Ovary (tissue), 9 donors: ENCODE data around the gene HMGN3. TPM values are rescaled to one million over a fixed set of nuclear protein-coding genes. Genes with fewer than 3 reads are reported as not detected.

Source experiments
- DNase-seq, 5 donors: peaks; one replicate each; pipeline ENCODE4 v3.0.0-alpha.2; 2019 to 2020
- H3K27ac ChIP-seq, 2 donors: fragments of 200-600 bp; one replicate each; pipeline versions ENCODE4 v1.5.1 to v1.8.0; 2019 to 2022
- H3K27me3 ChIP-seq: fragments of 200-600 bp; one replicate; pipeline ENCODE4 v1.8.0; 2022
- H3K36me3 ChIP-seq: fragments of 200-600 bp; sonication (generic); one replicate; pipeline ENCODE4 v1.5.1; 2019
- H3K4me1 ChIP-seq: one replicate; pipeline ENCODE4 v1.8.1; 2013; ENCODE audit warnings: mild to moderate bottlenecking, moderate library complexity; ENCODE audit not compliant: insufficient read depth
- H3K4me3 ChIP-seq: fragments of 200-600 bp; sonication (generic); one replicate; pipeline ENCODE4 v1.5.1; 2017
- H3K9me3 ChIP-seq, 2 donors: fragments of 200-600 bp in 1 of 2; sonication (generic) in 1 of 2; one replicate each; pipeline versions ENCODE4 v1.5.1 to v1.8.1; 2013 to 2019; ENCODE audit warnings: mild to moderate bottlenecking in 1 of 2, moderate library complexity in 1 of 2
- CTCF ChIP-seq, 3 donors: fragments of 450-650 bp in 2 of 3; fragments of 200-600 bp in 1 of 3; IDR thresholded peaks; one replicate each; pipeline versions ENCODE4 v1.5.1 to v1.8.0; 2016 to 2022; ENCODE audit warnings: antibody characterized with exemption in 3 of 3, mild to moderate bottlenecking in 1 of 3
- EP300 ChIP-seq: sonication (generic); formaldehyde crosslinking; IDR thresholded peaks from one replicate; pipeline ENCODE4 v1.6.1; 2017; ENCODE audit warnings: antibody characterized with exemption
- POLR2A ChIP-seq: fragments of 450-650 bp; IDR thresholded peaks from one replicate; pipeline ENCODE4 v1.6.1; 2017; ENCODE audit warnings: antibody characterized with exemption, mild to moderate bottlenecking, moderate library complexity
- WGBS, 3 donors: extraction: QIAGEN DNeasy Blood & Tissue Kit in 1 of 3; methylation state at CpG; one replicate each; pipeline versions ENCODE4 v1.1.5 to v1.1.7; 2013 to 2017; 5-methylcytosine and 5-hydroxymethylcytosine counted together
- intact Hi-C, 4 donors: fragments of 100-400 bp; cut with DNase I; formaldehyde crosslinking; loops; one replicate each; pipeline versions ENCODE4 v1.11.0 to v1.15.1; 2022 to 2023
- polyA plus RNA-seq, 2 donors: library from polyadenylated mRNA; stranded (reverse); fragments of 200-250 nt in 1 of 2; fragments of 350-450 nt in 1 of 2; fragmentation: Illumina TruSeq in 1 of 2; extraction: RNeasy Lipid Tissue Mini Kit (QIAGEN cat#74804) in 1 of 2; gene quantifications; one replicate each; pipeline ENCODE4 v1.2.3, GENCODE V29; 2013 to 2014
- total RNA-seq, 7 donors: library from RNA; depleted of rRNA in 2 of 7; stranded (reverse); fragments of >200 nt in 2 of 7; fragmentation: NEBNext Ultra II Directional in 3 of 7; extraction: Animal tissue kit (Norgen Biotek cat#: 25700) in 3 of 7; gene quantifications; one replicate each; pipeline versions ENCODE4 v1.1.0 to v1.2.4, GENCODE V29; 2016 to 2023
- donor health status: DM: no; HTN: no; CAD: no; lungs with moderate emphysema.
- donor health status: DM: no; HTN: no; CAD: no.
- donor health status: Bipolar disorder and iron deficiency.
- donor health status: DM: yes; HTN: yes; CAD: no.
- donor health status: DM: no; HTN: no; CAD: no.
- donor health status: DM: yes; HTN: yes; CAD: no.

The HMGN3 gene
- total and polyA plus RNA-seq, 9 donors: 44.7 to 140 (median 69.9) TPM

DNA sequence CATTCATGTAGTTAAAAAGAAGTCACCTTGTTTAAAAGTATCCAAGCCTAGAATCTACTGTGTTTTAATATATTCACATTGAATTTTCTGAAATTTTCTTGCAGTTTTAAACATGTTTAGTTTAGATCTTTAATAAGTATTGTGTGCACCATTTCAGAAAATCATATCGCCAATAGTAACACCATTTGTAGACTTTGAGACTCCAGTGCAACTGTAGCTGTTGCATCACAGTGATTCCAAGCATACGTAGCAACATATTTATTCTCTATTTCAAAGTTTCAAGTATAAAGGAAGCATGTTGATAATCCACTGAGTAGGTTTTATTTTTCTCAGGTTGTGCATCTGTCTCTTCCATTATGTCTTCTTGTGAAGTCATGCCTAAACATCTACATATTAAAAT, 46.4 kb downstream of the HMGN3 start:
- Histone ChIP-seq H3K4me1 (no peaks in the 10 kb centered on the region), H3K4me3 (no peak overlapping the region), H3K27me3 (no peaks in the 10 kb centered on the region), H3K9me3 (no peaks in the 10 kb centered on the region), H3K36me3 (no peaks in the 10 kb centered on the region), H3K27ac (no peak overlapping the region)
- intact Hi-C loops: no loop called here
- WGBS, 3 donors: 89 to 92% (median 91%) methylated on average over 2 of the region's 2 CpGs
- DNase-seq: no peak
- TF ChIP-seq CTCF (IDR thresholded peaks at IDR 0.05) (no peak), EP300 (no peak), POLR2A (no peak)

GRCh38 chr6:79186564-79186963, 47.9 kb downstream of the HMGN3 start:
- Histone ChIP-seq H3K4me3 (no peak overlapping the region), H3K9me3 (no peaks in the 10 kb centered on the region), H3K4me1 (no peaks in the 10 kb centered on the region), H3K27me3 (no peaks in the 10 kb centered on the region), H3K27ac (no peak overlapping the region), H3K36me3 (no peaks in the 10 kb centered on the region)
- TF ChIP-seq POLR2A (no peak), EP300 (no peak), CTCF (IDR thresholded peaks at IDR 0.05) (no peak)
- WGBS, 3 donors: 83 to 89% (median 87%) methylated on average over 5 of the region's 5 CpGs
- intact Hi-C loops: no loop called here
- DNase-seq: no peak

- Histone ChIP-seq H3K9me3 (no peaks in the 10 kb centered on the region), H3K36me3 (no peaks in the 10 kb centered on the region), H3K27me3 (no peaks in the 10 kb centered on the region), H3K27ac (no peak overlapping the region), H3K4me1 (no peaks in the 10 kb centered on the region), H3K4me3 (no peak overlapping the region)
- WGBS, 3 donors: 85 to 93% (median 90%) methylated on average over 3 of the region's 3 CpGs
- no peak for DNase-seq
- intact Hi-C loops: no loop called here
- no peak for TF ChIP-seq CTCF (IDR thresholded peaks at IDR 0.05)
- TF ChIP-seq POLR2A: no peak
- TF ChIP-seq EP300: no peak
Observed at GRCh38 chr6:79184641-79185040, 49.8 kb downstream of the HMGN3 start.

- Histone ChIP-seq H3K9me3 (no peaks in the 10 kb centered on the region), H3K4me3 (no peak overlapping the region), H3K4me1 (no peaks in the 10 kb centered on the region), H3K36me3 (no peaks in the 10 kb centered on the region), H3K27ac (no peak overlapping the region), H3K27me3 (no peaks in the 10 kb centered on the region)
- 44 to 55% (median 48%) methylated on average over 2 of the region's 2 CpGs for WGBS, 3 donors
- no peak for TF ChIP-seq CTCF (IDR thresholded peaks at IDR 0.05)
- no peak for TF ChIP-seq POLR2A
- no peak for TF ChIP-seq EP300
- intact Hi-C loops: no loop called here
- no peak for DNase-seq
Observed at GRCh38 chr6:79184086-79184485, 50.4 kb downstream of the HMGN3 start.

- H3K27me3 ChIP-seq: no peaks in the 10 kb centered on the region
- intact Hi-C loops: no loop called here
- WGBS, 3 donors: 85 to 94% (median 87%) methylated on average over 2 of the region's 2 CpGs
- no peak overlapping the region for H3K27ac ChIP-seq
- no peak for TF ChIP-seq EP300
- no peak for TF ChIP-seq CTCF (IDR thresholded peaks at IDR 0.05)
- TF ChIP-seq POLR2A: no peak
- H3K4me1 ChIP-seq: no peaks in the 10 kb centered on the region
- no peak overlapping the region for H3K4me3 ChIP-seq
- H3K36me3 ChIP-seq: no peaks in the 10 kb centered on the region
- no peaks in the 10 kb centered on the region for H3K9me3 ChIP-seq
- no peak for DNase-seq
Observed at GRCh38 chr6:79180052-79180451, 54.4 kb downstream of the HMGN3 start.
